GM21825 (cell line): ENCODE data around the gene ATN1.

Experiments used
- ATAC-seq: cut with Tn5 transposase; IDR thresholded peaks from one replicate; pipeline ENCODE4 v1.9.1; 2021; ENCODE audit warnings: mild to moderate bottlenecking, moderate library complexity; ENCODE audit not compliant: unreplicated experiment

Gene ATN1

DNA sequence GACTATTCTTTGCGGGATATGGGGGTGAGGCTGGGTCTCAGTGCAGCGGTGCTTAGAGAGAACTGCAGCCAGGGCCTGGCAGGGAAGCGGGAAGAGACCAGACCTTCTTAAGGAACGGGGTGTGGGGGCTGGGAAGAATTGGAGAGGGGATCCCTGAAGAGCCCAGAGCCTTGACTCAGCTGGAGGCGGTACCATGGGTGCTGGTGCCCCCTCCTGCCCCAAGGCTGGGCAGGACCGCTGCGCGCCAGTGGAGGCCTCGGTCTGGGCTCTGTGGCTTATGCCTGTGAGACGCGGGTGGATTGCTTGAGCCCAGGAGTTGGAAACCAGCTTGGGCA, 14.5 kb downstream of the ATN1 start:
- no peak for ATAC-seq

- ATAC-seq = peak; percentile 31
Observed at GRCh38 chr12:6943389-6943721, 15.6 kb downstream of the ATN1 start.

DNA sequence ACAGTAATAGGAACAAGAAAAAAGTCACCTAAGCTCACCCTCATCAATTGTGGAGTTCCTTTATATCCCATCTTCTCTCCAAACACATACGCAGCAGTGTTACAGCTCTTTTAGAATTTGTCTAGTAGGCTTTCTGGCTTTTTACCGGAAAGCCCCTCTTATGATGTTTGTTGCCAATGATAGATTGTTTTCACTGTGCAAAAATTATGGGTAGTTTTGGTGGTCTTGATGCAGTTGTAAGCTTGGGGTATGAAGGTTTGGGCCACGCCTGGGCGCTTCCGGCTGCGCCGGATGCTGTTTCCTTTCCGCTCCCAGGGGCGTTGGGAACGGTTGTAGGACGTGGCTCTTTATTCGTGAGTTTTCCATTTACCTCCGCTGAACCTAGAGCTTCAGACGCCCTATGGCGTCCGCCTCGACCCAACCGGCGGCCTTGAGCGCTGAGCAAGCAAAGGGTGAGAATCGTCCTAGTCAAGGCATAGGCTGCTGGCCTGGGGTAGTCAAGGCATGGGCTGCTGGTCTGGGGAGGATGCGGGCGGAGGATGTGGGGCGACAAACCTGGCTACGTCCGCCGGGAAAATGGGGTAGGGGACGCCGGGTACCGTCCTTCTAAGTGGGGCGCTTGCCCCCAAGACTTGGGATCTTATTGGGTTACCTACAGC, 16.1 kb downstream of the ATN1 start, which contains the start of the genes C12orf57 and RNU7-1:
TSS of gene C12orf57 (plus strand) at position 301 of the 659 bp plus-strand sequence. CDS start at position 401, 100 bp downstream.
TSS of gene RNU7-1 (plus strand) at position 95 of the 659 bp plus-strand sequence.
- ATAC-seq = peak; percentile 28

GRCh38 chr12:6944381-6945186, 16.8 kb downstream of the ATN1 start:
- ATAC-seq = peak; percentile 30

- no peak for ATAC-seq
Observed at GRCh38 chr12:6945613-6946012, 17.9 kb downstream of the ATN1 start.

DNA sequence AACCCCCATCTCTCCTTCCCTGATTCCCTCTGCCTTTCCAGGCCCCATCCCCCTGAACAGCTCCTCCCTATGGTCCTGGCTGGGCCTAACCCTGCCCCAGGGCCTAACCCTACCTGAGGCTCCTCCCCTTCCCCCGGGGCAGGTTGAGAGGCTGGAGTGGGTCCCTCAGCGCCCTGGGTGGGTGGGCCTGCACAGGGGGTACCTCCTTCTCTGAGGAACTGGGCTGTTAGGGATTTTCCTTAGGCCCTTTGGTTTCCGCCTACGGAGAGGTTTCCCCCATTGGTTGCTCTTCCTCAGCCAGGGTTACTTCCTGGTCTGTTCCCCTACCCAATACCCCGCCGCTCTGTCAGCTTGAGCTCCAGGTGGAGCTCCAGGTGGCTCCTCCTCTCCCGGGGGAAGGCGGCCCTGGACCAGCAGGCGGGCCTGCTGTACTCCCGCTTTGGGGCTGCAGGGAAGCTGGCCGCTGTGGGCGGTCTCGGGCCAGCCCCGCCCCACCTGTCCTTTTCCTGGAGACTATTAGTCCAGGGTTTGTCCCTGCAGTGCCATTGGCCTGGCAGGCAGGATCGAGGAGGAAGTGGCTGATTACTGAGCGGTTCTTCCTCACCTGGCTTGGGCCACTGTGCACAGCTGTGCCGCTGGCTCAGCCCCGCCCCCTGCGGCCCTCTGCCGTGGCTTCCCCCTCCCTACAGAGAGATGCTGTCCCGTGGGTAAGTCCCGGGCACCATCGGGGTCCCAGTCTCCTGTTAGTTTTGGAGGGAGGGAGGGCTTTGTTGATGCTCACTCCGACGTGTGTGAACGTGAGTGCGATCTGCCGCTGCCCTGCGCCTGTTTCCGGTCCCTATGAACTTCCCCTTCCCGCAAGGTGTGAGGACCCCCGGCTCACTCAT, 18.5 kb downstream of the ATN1 start:
- ATAC-seq = peak; percentile 19

DNA sequence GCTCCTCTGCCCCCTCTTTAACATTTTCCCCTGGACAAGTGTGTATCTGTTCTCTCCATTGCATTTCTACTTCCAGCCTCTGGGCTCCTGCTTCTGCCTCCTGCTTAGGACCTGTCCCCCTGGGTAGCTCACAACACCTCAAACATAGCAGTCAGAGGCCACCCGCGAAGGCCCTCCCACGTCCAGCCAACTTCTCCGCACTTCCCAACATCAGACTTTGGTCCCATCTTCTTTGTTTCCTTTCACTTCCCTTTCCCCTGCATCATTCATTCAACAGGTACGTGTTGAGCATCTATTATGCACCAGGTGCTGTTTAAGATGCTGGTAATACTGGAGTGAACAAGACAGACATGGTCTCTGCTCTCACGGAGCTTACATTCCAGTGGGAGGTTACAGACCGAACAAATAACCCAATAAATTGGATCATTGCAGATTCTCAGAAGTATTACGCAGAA, 19.2 kb downstream of the ATN1 start:
- no peak for ATAC-seq

DNA sequence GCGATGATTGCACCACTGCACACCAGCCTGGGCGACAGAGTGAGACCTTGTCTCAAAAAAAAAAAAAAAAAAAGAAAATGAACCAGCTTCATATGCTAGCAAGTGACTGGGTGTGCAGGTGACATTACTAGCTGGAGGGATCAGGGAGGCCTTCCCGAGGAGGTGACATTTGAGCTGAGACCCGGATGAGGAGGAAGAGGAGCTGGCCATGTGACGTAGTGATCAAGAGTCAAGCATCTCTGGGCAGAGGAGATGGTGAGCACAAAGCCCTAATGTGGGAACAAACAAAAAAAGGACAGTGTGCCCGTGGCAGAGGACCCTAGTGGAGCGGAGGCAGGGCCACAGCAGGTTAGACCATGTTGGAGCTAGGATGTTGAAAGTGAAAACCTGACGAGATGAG, 19.9 kb downstream of the ATN1 start:
- ATAC-seq = no peak

GRCh38 chr12:6948873-6949594, 21.3 kb downstream of the ATN1 start:
- ATAC-seq = no peak

DNA sequence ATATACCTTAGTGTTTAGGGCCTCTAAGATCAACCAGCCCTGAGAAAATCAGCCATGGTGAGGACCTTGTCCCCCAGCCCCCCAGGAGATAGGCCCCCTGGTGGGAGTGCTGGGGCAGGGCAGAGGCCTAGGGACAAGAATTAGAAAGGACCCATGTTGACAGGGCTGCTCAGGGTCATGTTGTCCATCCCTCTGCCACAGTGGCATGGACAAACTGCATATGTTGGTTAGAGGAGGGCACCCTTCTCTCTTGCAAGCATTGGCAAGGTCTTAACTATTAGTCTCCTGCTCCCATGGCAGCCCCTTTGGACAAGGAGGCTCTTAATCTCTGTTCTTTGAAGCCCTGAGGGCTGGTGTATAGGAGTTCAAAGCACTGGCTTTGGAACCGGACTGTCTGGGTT, 22.6 kb downstream of the ATN1 start:
- no peak for ATAC-seq

GRCh38 chr12:6950811-6951540, 23.2 kb downstream of the ATN1 start, which contains the start of gene PTPN6:
Gene PTPN6, plus strand, starts transcription at chr12:6951356. Its CDS starts 157 bp downstream, at chr12:6951513.
- ATAC-seq = peak; percentile 21

- no peak for ATAC-seq
Observed at GRCh38 chr12:6951551-6952120, 23.9 kb downstream of the ATN1 start.

GRCh38 chr12:6952121-6952862, 24.5 kb downstream of the ATN1 start:
- ATAC-seq = no peak

- no peak for ATAC-seq
Observed at GRCh38 chr12:6952863-6953441, 25.2 kb downstream of the ATN1 start.

DNA sequence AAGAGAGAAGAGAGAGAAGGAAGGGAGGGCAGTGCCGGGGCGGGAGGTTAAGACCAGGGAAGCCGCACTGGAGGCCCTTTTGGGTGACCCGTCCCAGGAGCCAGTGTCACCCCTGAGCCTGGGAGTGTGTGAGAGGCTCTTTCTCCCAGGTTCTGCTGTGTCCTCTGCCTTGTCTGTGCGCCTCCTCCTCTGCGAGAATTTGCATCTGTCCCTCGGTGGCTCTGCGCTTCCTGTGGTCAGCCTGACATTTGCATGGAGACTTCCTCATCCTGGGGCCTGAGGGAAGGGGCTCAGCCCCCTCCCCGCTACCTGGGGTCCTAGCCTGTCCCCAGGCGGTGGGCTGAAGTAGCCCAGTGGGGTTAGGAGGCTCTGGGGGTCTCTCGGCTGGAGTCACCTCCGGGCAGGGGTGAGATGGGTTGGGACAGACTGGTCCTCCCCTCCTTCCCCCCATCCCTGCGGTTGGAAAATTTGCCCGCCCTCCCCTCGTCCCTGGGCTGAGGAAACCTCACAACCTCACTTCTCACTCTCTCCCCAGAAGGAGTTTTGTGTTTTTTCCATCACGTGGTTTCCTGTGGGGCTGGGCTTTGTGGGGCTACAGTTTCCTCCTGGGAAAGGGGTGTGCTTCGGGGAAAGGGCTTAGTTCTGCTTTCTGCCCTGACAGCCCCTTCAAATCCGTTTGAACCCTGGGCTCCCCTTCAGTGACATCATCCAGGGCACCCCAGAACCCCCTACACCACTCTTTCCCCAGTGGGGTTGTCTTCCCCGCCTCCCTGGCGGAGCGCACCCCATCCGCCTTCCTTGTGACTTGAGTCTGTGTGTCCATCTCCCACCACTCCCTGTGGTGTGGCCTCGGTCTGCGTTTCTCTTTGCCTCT, 25.9 kb downstream of the ATN1 start:
- peak; percentile 35 for ATAC-seq

DNA sequence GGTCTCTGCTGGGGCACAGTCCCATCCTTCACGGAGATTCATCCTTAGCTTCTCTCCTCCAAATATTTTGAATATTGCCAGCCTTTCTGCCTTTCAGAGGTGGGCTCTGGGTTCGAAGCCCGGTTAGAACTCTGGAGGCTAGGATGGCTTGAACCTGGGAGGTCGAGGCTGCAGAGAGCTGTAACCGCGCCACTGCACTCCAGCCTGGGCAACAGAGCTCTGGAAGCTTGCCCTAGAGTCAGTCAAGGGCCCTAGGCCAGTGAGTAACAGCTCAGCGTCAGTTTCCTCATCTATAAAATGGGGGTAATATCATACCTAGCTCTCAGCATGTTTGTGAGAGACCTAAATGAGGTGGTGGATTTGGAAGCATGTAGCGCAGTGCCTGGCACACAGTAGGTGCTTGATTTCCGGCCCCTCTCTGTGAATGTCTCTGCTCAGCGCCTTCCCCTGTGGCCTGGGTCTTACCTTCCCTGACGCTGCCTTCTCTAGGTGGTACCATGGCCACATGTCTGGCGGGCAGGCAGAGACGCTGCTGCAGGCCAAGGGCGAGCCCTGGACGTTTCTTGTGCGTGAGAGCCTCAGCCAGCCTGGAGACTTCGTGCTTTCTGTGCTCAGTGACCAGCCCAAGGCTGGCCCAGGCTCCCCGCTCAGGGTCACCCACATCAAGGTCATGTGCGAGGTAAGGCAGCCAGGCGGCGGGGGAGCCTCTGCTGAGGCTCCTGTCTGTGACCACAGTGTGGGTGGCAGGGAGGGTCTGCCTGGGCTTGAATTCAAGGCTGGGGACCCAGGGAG, 26.8 kb downstream of the ATN1 start:
- ATAC-seq = no peak
